Right renal cortex interstitium (tissue), 3 donors: ENCODE data around the gene UPK3A. TPM values are rescaled to one million over a fixed set of nuclear protein-coding genes. Genes with fewer than 3 reads are reported as not detected.
"Not testable (repeated sequence)": the region's sequence is repeated elsewhere in the genome, so short reads cannot be mapped to it uniquely, and the experiment has no call there.

Experiments
- DNase-seq, 3 donors: peaks; one replicate each; pipeline ENCODE4 v3.0.0-alpha.2; 2013; ENCODE audit warnings: low read depth in 3 of 3, low spot score in 2 of 3
- polyA plus RNA-seq, 3 donors: library from polyadenylated mRNA; unstranded; fragments of 120-200 nt; gene quantifications; one replicate each; pipeline ENCODE4 v1.2.1, GENCODE V29; 2013; ENCODE audit not compliant: insufficient read length in 3 of 3

UPK3A gene
- polyA plus RNA-seq, 3 donors: 0.15 to 1.8 (median 1.3) TPM

DNA sequence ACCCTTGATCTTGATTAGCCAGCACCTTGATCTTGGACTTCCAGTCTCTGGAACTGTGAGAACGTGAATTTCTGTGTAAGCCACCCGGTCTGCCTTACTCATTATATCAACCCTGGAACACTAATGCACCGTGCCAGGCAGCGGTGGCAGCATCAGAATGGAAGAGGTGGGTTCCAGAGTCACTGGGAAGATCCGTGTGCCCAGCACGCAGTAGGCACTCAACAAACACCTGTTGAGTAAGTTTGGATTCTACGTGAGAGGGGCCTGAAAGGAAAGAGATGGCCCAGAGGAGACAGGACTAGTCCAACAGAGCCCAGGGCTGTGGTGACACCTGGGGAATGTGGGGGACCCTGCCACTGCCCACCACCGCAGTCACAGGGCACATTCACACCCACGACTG, 6.6 kb upstream of the UPK3A start:
- no peak for DNase-seq

DNA sequence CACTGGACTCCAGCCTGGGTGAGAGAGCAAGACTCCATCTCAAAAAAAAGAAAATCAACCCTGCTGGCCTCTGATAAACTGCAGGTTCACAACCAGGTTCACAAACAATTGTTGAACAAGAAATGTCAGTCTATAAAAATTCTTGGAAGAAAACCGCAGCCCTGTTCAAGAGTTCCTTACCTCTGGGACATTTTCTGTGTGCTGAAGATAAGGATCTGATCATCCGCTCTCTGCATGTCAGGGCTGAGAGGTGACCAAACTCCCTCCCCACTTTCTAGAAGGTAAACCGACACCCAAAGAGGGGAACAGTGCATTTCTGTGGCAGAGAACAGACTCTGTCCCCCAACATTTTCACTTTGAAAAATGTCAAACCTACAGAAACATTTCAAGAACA, 4.2 kb upstream of the UPK3A start:
- no peak for DNase-seq

GRCh38 chr22:45281010-45281409, 3.7 kb upstream of the UPK3A start:
- no peak for DNase-seq

DNA sequence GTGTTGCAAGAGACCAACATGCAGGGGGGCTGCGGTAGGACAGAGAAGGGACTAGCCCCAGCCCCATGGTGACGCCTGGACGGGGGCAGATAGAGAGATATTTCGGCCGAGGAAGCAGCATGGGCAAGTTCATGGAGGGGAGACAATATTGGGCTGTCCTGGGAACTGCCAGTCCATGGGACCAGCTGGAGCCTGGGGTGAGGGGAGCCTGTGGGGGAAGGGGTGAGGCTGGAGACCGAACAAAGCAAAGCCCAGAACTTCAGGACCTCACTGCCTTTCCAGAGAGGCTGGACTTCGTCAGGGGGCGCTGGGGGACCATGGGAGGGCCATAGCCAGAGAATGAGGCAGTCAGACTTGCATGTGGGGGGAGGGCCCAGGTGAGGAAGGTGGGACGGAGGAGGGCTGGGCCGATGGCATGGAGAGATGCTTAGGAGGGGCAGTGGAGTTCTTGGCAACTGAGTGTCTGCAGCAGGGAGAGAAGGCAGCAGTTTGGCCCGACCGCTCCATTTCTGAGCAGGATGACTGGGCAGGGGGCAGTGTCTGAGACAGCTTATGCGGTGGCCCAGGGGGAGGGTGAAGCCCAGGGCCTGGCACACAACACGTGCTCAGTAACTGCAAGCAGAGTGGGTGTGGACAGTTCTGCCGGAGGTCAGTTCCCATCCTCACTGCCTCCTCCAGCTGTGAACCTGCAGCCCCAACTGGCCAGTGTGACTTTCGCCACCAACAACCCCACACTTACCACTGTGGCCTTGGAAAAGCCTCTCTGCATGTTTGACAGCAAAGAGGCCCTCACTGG, 712 bp downstream of the UPK3A start:
- no peak for DNase-seq

DNA sequence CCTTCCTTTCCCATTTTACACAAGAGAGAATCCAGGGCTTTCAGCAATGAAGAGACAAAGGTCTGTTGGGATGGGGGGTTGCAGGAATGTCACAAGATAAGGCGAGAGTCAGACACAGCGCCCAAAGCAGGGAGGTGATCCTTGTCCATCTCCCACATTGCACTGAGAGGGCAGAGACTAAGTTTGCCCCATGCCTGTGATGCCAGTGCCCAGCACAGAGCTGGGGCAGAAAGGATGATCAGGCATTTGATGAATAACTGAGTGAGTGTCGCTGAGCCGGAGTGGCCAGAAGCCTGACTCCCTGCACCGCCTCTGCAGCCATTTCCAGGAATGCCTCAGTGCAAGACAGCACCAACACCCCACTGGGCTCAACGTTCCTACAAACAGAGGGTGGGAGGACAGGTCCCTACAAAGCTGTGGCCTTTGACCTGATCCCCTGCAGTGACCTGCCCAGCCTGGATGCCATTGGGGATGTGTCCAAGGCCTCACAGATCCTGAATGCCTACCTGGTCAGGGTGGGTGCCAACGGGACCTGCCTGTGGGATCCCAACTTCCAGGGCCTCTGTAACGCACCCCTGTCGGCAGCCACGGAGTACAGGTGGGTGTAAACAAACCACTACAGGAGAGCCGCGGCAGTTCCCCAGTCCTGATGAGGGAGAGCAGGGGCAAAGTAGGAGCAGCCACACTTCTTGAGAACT, 2.3 kb downstream of the UPK3A start:
- DNase-seq: no peak

GRCh38 chr22:45290410-45290936, 5.7 kb downstream of the UPK3A start:
- DNase-seq: no peak

GRCh38 chr22:45291061-45291930, 6.5 kb downstream of the UPK3A start:
- DNase-seq: no peak

GRCh38 chr22:45291931-45292290, 7.2 kb downstream of the UPK3A start:
- no peak for DNase-seq

GRCh38 chr22:45292731-45293442, 8.1 kb downstream of the UPK3A start:
- no peak for DNase-seq

- DNase-seq: no peak
Measured at GRCh38 chr22:45294030-45294429, 9.3 kb downstream of the UPK3A start.

GRCh38 chr22:45295004-45295403, 10.3 kb downstream of the UPK3A start:
- DNase-seq: not testable (repeated sequence)

- DNase-seq: no peak
Measured at GRCh38 chr22:45295492-45295891, 10.7 kb downstream of the UPK3A start.

- no peak for DNase-seq
Measured at GRCh38 chr22:45296628-45297297, 12.0 kb downstream of the UPK3A start.

- DNase-seq: no peak
Measured at GRCh38 chr22:45298934-45299505, 14.3 kb downstream of the UPK3A start.

- no peak for DNase-seq
Measured at GRCh38 chr22:45302751-45303150, 18.0 kb downstream of the UPK3A start.

DNA sequence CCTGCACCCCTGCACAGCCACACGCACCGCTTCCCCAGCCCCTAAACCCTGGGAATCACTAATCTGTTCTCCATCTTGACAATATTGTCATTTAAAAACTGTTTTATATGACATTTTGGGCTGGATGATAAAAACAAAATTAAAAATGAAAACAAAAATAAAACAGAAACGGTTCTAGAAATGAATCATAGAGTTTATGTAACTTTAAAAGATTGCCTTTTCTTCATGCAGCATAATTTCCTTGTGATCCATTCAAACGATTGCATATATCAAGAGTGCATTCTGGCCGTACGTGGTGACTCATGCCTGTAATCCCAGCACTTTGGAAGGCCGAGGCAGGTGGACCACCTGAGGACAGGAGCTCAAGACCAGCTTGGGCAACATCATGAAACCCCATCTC, 18.4 kb downstream of the UPK3A start:
- no peak for DNase-seq

DNA sequence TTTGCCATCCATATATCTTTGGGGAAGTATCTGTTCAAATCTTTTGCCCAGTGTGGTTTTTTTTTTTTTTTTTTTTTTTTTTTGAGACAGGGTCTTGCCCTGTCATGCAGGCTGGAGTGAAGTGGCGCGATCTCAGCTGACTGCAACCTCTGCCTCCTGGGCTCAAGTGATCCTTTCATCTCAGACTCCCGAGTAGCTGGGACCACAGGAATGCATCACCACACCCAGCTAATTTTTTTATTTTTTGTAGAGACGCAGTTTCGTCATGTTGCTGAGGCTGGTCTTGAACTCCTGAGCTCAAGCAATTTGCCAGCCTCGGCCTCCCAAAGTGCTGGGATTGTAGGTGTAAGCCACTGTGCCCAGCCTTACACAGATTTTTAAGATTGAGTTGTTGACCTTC, 20.2 kb downstream of the UPK3A start:
- DNase-seq: no peak

DNA sequence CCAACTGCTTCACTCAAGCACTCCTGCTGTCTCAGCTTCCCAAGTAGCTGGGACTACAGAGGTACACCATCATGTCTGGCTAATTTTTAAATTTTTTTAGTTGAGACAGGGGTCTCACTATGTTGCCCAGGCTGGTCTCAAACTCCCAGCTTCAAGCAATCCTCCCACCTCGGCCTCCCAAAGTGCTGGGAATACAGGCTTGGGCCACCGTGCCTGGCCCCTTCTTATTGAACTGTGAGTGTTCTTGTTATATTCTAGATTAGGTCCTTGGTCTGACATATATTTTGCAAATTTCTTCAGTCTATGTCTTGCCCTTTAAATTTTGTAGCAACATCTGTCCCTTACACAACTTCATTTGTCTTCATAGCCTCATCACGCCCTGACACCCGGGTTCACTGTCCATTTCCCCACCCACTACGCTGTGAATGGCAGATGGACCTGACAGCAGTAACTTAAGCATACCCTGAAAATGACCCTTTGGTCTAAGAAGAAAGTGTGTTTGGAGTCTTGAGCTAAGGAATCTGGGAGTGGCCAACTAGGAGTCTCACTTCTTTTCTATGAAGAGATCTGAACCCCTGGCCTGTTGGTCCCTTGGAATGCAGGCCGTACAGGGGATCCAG, 20.8 kb downstream of the UPK3A start:
- no peak for DNase-seq

DNA sequence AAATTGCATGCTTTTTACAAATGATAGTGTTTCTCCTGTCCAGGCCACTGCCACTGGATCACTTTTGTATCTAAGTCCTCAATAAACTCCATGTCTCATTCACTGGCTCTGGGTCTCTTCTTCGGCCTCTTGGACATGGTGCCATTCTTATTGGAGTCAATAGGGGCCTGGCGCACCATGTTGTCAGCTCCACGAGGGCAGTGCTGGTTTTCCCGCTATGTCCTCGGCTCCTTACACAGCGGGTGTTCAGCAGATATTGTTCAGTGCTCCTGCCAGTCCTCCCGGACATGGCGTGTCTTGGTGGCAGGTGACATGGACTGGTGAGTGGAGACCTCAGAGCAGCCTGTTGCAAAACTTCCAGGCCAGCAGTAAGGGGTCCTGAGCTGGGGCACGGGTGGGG, 21.4 kb downstream of the UPK3A start:
- no peak for DNase-seq
